HG02970 (cell line): ENCODE data around the gene MRAP.
"Not testable (repeated sequence)": the region's sequence is repeated elsewhere in the genome, so short reads cannot be mapped to it uniquely, and the experiment has no call there.

ENCODE experiments used
- ATAC-seq: cut with Tn5 transposase; IDR thresholded peaks from one replicate; pipeline ENCODE4 v1.9.1; 2021; ENCODE audit warnings: mild to moderate bottlenecking, moderate library complexity, moderate number of reproducible peaks; ENCODE audit not compliant: unreplicated experiment, low FRiP score

MRAP gene

DNA sequence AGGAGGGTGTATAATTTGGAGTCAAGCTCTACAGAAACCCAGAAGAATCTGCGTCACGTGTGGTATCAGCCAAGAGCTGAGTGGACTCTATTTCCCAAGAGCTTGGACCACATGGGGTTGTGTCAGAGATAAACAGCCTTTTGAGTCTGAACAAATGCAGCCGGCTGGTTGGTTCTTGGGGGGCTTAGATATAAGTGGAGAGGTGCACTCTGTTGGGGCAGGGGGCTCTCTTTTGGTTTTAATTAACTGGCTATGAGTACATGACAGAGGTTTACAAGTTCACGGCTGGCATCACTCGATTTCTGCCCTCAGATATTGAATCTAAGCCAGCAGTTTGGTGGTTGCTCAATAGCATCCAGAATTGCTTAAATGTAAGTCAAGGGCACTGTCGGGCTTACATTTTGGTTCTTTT is 501 bp upstream of the MRAP start:
- ATAC-seq = no peak

DNA sequence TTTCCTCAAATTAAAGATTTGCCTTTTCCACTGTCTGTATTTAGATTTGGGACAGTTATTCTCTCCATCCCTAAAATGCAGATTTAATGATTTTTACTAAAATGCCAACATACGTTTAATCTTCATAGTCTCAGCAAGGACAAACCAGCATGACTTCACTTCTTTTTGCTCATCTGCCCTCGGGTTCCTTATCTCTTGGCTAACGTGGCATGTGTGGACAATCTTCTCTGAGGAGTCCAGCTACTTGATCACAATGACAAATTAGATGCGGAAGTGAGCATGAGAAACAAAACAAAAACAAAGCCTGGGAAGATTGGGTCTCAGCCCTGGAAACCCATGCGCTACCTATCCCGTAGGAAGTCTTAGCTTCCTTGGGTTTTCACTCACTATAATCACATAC is 1.0 kb downstream of the MRAP start:
- ATAC-seq = no peak

DNA sequence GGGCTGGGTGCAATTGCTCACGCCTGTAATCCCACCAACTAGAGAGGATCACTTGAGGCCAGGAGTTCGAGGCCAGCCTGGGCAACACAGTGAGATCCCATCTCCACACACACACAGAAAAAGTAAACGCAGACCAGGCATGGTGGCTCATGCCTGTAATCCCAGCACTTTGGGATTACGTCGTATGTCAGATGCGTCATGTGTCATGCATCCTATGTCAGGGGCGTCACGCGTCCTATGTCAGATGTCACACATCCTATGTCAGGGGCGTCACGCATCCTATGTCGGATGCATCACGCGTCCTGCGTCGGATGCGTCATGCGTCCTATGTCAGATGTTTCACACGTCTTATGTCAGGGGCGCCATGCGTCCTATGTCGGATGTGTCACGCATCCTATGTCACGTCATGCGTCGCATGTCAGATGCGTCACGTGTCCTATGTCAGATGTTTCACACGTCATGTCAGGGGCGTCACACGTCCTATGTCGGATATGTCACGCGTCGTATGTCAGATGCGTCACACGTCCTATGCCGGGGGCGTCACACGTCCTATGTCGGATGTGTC is 1.5 kb downstream of the MRAP start:
- no peak for ATAC-seq

DNA sequence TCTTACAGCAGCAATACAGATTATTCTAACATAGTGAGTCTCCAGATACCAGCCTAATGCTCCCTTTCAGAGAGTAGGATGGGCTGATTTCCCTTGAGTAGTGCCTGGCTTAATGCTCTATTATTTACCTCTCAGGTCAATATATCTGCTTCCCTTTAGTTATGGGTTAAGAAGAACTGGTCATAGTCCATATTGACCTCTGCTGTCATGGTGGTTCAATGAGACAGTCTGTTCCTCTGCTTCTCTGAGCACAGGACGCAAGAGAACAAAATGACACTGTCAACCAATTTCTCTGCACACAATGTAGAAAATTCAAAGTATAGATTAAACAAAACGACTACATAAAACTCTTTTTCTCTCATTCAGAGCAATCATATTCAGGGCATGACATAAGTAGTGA is 2.9 kb downstream of the MRAP start:
- no peak for ATAC-seq

DNA sequence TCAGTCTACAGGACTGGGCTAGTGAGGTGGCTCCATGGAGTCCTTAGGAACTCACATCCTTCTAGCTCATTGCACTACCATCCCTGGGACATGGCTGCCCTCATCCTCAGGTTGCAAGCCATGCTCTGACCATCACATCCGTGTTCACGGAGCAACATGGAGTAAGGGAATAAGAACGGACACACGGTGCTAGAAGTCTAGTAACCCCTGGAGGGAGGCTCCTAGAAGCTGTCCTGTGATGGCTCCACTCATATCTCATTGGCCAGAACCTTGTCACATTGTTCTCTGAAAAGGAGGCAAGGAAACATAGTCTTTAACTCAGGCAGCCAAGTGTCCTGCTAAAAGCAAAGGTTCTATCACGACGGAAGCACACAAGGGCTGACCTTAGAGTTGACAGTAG is 3.9 kb downstream of the MRAP start:
- no peak for ATAC-seq

DNA sequence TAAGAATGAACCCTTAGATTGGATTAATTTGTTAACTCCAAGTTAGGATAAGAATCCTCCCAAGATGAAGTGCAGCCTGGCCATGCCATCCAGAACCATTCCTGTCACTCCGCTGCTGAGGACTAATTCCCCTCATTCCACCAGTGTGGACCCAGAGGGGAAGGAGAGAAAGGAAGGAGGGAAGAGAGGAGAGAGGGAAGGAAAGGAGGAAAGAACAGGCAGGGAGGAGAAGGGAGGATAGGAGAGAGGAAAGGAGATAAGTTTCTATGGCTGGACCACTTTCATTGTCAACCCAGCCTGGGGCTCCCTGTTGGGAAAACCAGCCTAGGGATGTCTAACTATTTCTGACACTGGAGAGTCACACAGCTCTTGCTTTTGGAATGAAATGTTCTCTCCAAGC is 4.7 kb downstream of the MRAP start:
- ATAC-seq = no peak

DNA sequence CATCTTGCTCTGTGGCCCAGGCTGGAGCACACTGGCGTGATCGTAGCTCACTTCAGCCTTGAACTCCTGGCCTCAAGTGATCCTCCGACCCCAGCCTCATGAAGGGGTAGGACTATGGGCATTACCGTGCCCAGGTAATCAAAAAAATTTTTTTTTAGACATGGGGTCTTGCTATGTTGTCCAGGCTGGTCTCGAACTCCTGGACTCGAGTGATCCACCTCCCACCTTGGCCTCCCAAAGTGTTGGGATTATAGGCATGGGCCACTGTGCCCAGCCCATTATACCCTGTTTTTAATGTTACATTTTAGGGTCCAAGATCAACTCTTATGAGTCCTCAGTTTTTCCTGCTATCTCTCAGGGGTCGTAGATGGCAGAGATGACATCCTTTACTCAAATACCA is 6.3 kb downstream of the MRAP start:
- no peak for ATAC-seq

DNA sequence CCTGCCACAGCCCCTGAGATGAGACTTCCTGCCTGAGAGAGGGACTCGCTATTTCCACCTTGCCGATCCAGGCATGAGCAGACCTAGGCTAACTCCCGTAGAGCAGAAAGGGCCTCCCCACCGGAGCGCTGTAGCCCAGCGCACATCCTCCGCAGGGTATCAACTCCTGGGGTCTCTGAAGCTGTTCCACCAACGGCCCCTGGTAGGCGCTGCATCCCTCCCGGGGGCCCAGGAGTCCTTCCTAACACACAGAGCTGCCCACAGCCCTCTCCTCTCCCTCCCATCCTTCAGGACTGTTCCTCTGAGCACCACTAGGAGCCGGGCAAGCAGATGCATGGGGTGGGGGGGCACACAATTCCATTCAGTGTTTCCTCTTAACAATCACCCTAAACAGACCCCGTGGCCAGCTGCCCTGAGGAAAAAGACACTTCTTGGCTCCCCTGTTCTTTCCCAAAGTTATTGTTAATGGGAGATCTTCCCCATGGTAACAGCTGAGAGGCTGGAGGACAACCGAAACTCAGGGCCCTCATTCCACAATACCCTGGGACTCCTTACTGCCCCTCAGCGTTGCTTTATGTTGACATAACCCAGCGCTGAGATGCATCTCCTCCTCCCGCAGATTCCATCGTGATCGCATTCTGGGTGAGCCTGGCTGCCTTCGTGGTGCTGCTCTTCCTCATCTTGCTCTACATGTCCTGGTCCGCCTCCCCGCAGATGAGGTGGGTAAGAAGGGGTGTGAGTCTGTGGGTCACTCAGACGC is 7.5 kb downstream of the MRAP start:
- ATAC-seq = no peak

DNA sequence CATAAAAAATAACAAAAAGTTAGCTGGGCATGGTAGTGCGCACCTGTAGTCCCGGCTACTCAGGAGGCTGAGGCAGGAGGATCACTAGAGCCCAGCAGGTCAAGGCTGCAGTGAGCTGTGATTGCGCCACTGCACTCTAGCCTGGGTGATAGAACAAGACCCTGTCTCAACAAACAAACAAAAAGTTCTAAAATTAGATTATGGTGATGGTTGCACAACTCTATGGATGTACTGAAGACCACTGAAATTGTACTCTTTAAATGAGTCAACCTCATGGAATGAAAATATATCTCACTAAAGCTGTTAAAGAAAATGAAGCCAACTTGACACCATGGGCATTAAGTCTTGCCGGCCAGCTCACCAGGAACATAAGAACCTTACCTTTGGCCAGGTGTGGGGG is 9.1 kb downstream of the MRAP start:
- no peak for ATAC-seq

DNA sequence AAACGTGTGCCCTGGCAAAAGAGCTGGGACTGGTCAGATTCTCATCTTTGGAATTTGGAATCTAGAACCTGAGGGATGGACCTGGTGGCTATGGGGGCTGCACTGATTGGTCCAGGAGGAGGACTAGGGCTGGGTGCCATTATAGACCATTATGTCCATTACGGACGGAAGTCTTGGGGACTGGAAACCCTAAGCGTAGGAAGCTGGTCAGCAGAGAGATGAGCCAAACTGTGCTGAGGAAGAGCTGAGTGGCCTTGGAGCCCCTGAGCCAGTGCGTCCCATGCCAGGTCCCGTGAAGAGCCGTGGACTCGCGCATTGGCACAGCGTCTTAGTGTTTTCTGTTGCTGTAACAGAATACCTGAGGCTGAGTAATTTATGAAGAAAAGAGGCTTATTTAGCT is 10.0 kb downstream of the MRAP start:
- ATAC-seq = no peak

DNA sequence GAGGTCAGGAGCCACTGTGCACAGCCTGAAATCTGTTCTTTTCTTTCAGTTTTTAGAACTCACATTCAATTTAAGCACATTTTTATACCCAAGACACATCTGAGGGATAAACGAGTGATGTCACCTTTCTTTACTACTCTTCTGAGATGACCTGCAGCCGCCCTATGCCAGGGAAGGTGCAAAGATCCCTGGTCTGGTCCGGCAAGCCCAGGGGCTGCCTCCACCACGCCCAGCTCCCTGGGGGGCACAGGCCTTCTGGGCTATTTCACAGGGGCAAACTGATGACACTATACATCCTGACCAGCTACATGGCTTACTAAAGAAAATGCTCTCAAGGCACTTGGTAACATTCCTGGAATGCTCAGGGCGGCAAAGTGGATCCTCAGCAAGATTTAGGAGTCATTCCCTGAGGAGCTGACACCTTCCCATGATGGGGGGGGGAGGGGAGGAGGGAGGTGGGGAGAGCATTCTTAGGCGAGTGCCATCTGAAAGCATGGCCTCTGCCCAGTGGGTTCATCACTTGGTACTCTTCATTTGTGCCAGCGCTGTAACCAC is 11.3 kb downstream of the MRAP start:
- no peak for ATAC-seq

DNA sequence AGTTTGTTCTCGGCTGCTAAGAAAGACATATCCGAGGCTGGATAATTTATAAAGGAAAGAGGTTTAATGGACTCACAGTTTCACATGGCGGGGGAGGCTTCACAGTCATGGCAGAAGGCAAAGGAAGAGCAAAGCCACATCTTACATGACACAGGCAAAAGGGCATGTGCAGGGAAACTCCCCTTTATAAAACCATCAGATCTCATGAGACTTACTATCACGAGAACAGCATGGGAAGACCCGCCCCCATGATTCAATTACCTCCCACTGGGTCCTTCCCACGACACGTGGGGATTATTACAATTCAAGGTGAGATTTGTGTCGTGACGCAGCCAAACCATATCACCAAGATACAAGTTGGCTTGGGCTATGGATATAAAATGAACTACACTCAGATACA is 12.3 kb downstream of the MRAP start:
- not testable (repeated sequence) for ATAC-seq

DNA sequence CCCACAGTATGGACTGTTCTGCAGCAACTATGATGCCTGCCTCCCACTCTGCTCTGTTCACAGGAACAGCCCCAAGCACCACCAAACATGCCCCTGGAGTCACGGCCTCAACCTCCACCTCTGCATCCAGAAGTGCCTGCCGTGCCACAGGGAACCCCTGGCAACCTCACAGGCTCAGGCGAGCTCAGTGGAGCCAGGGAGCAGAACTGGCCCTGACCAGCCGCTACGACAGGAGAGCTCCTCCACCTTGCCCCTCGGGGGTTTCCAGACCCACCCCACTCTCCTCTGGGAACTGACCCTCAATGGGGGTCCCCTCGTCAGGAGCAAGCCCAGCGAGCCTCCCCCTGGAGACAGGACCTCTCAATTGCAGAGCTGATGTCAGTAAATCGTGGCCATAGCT is 13.0 kb downstream of the MRAP start:
- ATAC-seq = no peak

DNA sequence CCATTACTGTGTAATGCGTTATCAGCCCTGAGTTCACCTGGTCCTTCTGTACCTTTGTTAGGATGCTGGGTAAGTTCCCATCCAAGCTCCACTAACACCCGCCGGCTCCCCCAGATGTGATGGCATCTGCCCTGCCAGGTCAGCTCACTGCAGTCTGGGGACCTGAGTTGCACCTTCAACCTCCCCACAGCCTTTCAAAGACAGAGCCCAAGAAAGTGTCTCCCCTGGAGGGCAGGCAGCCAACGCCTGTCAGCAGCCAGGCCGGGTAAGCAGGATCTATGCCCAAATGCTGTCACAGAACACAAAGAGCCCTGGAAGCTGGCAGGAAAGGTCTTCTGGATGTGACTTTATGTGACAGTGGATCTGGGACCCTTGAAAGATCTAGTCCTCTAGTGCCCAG is 13.7 kb downstream of the MRAP start:
- no peak for ATAC-seq

DNA sequence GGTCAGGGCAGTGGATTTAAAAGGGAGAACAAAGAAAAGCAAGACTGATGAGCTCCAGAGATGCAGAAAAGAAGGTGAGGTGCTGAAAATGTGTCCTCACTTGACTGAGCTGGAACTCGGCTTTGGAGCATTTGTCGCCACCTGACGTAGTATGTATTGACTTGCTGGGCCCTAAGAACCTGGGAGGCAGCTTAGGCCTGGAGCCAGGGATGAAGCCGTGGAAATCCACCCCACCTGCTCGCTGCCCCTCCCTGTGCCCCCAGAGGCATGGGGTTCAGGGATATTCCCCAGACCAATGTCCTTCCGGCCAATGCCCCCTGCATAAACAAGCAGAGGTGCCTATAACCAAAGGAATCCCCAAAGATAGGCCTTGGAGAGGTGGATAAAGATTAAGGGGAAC is 14.3 kb downstream of the MRAP start:
- no peak for ATAC-seq

DNA sequence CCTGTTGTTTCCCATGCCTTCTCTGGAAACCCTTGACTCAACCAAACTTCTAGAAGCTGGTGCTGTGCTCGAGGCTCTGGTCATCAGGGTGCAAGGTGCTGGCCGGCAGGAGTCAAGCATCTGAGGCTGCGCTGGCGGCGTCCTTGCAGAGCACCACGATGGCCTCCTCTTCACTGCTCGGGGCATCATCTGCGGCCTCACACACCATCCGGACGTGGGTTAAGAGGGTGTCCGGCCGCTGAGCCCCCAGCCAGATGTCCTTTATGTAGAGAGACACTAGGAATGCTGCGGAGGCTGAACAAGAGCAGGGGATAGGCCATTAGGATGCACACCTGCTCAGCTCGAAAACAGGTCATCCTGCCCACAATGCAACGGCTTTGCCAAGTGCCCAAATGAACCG is 16.2 kb downstream of the MRAP start:
- no peak for ATAC-seq

DNA sequence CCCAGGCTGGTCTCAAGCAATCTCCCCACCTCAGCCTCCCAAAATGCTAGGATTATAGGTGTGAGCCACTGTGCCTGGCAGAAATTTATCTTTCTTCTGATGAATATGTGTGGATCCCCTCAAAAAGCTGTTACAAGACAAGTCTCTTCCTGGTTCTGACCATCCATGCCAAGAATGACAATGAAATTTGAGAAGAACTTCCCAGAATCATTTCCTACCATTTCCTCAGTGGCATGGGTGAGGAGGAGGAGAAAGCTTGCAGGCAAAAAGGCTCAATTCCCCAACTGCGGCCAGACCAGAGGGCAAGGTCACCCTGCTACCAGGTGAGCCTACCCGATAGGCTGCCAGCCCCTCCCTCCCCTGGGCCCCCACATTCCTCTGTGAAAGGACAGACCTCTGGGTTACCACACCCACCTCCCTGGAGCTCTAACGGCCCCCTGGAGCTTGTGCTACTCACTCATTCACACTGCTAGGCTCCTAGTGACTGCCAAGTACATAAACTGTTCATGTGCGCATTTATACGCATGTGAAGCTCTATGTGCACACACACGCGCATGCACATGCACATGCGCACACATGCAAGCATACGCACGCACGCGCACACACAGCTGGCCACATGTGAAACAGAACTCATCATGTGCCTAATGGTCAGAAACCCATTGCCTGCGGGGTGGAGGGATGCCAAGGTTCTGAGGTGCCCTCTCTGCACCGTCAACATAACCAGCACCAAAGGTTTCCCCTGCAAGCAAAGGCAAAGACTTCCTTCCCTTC is 17.0 kb downstream of the MRAP start:
- ATAC-seq = no peak

DNA sequence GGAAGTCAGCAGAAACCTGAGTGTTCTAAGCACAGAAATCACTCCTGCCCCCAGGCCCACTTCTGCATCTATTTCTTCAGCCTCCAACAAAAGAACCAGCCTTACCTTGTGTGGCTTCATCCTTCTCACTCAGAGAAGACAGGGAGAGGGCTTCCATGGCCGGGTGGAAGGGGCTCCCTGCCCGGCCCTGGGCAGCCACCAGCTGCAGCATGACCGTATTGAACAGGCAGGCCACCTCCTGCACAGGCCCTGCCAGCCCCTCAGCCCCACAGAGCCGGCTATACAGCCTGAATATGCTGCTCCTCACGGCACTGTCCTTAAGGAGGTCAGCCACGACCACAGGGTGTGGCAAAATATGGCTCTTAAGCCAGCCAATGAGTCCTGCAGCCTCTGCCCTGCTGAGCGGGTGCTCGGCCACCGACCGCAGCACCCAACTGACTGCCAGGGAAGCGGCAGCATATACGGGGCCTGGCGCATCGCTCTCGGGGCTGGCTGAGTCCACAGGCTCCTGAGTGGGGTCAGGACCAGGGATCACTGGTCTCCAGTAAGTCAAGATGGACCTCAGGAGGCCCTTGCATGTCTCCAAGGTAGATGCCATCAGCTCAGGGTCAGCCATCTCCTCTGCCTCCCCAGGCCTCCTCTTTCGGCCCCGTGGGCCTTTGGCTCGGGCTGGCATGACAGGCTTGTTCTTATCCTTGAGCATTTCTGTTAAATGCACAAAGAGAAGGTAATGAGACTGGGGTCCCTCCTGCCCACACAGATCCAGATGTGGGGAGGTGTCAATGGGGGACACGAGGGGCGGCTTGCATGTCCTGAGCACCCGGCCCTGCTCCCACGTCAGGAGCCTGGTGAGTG is 17.9 kb downstream of the MRAP start:
- no peak for ATAC-seq

DNA sequence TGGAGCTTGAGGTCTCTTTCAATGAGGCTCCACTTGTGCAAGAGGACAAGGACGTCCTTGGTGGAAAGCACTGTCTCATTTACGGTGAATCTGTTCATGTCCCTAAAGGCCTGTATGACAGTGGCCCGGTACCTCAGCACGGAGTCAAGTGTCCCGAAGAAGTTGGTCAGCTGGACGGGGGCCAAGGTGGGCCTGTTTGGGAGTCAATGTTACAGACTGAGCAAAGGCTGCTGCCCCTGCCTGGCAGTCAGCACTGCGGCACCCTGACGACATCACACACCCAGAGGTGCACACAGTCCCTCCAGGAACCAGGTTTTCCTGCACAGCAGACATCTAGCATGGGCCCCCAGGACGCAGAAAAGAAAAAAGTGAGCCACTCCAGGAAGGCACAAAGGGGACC is 19.1 kb downstream of the MRAP start:
- no peak for ATAC-seq

DNA sequence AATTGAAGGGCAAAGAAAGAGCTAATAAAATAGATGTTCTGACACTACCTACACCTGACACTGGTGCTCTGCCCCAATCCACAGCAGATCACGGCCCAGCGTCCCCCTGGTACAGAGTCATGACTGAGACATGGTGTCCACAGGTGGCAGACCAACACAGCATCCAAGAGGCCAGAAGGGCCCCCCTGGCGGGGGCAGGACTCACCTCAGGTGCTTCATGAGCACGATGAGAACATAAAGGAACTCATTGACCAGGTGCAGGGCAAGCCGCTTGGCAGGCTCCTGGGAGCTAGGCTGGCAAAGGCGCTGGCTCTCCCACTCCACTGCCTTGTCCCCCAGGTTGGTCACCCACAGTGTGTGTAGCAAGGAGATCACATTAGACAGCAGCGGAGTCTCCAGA is 20.4 kb downstream of the MRAP start:
- no peak for ATAC-seq

DNA sequence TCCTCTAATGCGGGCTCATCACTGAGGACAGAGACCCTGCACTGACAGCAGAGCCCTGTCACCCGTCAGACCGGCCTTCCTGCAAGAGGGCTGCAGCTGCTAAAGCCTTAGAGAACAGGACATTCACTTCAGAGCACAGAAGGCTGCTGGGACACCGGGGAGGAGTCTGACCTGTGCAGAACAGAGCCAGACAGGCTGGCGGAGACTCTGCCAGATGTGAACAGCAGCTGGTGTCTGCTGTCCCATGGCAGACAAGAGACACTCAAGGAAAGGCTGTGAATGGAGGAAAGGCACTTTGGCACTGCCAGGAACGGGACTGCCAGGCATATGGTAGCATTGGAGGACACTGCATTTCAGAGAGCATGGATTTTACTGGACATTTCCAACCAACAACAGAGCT is 21.4 kb downstream of the MRAP start:
- ATAC-seq = no peak
